Erythroblast (primary cell): ENCODE data around the gene CNTNAP1.
"Not testable (repeated sequence)": the region's sequence is repeated elsewhere in the genome, so short reads cannot be mapped to it uniquely, and the experiment has no call there.

Experiments
- GATA1 ChIP-seq: IDR thresholded peaks from 2 replicates; pipeline ENCODE4 v1.6.1; 2011; ENCODE audit warnings: low read depth, mild to moderate bottlenecking, control low read depth, low read length, moderate library complexity
- POLR2A ChIP-seq: IDR thresholded peaks from 2 replicates; pipeline ENCODE4 v1.6.1; 2011; ENCODE audit warnings: mild to moderate bottlenecking, low read length

DNA sequence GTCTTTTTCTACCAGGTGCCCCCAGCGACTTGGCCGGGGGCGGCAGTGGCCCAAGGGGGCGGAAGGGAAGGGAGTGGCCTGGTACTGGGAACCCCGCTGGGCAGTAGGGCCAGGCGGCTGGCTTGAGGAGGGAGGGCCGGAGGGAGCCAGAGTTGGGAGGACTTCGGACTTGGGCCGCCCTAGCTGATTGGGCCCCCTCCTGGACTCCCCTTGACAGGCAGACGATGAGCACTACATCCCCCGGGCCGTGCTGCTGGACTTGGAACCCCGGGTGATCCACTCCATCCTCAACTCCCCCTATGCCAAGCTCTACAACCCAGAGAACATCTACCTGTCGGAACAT, 22.4 kb upstream of the CNTNAP1 start:
- not testable (repeated sequence) for TF ChIP-seq POLR2A, GATA1
